Testis (tissue), 2 donors: Measurements from ENCODE around the gene LRRC49.
A peak's percentile ranks its signal among the peaks of the same experiment; 100 is the strongest.

Experiments used
- POLR2A ChIP-seq: fragments of 450-650 bp; IDR thresholded peaks from one replicate; pipeline ENCODE4 v1.6.1; 2017; ENCODE audit warnings: antibody characterized with exemption, mild to moderate bottlenecking, moderate library complexity
- TF ChIP-seq, protein P1 (sequence below), 3 experiments: fragments of 450-650 bp in 2 of 3; fragments of 200-600 bp in 1 of 3; sonication (generic) in 1 of 3; IDR thresholded peaks; one replicate each; pipeline ENCODE4 v1.5.1; 2016 to 2019; ENCODE audit warnings: antibody characterized with exemption in 3 of 3, mild to moderate bottlenecking in 2 of 3, moderate library complexity in 1 of 3

DNA sequence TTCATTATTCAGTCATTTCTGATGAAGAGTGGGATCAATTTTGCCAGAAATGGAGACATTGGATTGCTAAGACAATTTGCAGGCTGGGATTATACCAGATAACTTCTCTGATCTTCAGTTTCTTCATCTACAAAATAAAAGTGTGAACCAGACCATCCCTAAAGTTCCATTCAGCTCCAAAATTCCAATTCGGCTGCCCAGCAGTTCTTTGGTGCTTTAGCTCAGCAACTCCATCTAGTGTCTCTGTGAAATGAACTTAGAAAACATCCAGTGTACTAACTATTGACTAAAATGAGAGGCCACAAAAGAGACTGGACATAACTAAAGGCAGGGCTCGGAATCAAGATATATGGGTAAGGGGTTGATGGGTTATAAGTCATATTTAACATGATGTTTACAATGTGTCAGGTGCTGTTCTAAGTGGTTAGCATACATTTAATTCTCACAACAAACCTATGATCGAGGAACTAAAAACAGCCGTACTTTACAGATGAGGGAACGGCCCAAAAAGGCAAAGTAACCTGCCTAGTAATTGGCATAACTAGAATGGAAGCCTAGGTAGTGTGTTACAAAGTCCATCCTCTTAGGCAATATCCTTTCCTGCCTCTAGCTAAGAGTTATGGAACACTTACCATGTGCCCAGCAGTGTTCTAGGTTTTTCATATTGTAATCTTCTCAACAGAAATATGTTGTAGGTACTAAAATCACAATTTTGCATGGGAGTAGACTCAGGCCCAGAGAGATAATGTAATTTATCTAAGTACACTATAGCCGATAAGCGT is 17.4 kb upstream of the LRRC49 start:
- TF ChIP-seq, protein P1, sequence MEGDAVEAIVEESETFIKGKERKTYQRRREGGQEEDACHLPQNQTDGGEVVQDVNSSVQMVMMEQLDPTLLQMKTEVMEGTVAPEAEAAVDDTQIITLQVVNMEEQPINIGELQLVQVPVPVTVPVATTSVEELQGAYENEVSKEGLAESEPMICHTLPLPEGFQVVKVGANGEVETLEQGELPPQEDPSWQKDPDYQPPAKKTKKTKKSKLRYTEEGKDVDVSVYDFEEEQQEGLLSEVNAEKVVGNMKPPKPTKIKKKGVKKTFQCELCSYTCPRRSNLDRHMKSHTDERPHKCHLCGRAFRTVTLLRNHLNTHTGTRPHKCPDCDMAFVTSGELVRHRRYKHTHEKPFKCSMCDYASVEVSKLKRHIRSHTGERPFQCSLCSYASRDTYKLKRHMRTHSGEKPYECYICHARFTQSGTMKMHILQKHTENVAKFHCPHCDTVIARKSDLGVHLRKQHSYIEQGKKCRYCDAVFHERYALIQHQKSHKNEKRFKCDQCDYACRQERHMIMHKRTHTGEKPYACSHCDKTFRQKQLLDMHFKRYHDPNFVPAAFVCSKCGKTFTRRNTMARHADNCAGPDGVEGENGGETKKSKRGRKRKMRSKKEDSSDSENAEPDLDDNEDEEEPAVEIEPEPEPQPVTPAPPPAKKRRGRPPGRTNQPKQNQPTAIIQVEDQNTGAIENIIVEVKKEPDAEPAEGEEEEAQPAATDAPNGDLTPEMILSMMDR (IDR thresholded peaks at IDR 0.05): peak in 2 of 3 experiments; percentile 28 to 43
- TF ChIP-seq POLR2A: no peak
